Kidney epithelial cell (primary cell): ENCODE data around the gene SCAF11. TPM values are rescaled to one million over a fixed set of nuclear protein-coding genes. Genes with fewer than 3 reads are reported as not detected.

Experiments used
- DNase-seq: peaks from one replicate; pipeline ENCODE4 v3.0.0-alpha.2; 2010; ENCODE audit warnings: low read depth
- H3K27me3 ChIP-seq: 2 replicates; pipeline ENCODE4 v1.6.0; 2011; ENCODE audit warnings: low read length; ENCODE audit not compliant: control insufficient read depth, insufficient read depth
- H3K36me3 ChIP-seq: 2 replicates; pipeline ENCODE4 v1.5.1; 2011; ENCODE audit warnings: low read length; ENCODE audit not compliant: control insufficient read depth, insufficient read depth
- H3K4me3 ChIP-seq: 2 replicates; pipeline ENCODE4 v1.5.1; 2011; ENCODE audit warnings: low read depth, mild to moderate bottlenecking, control low read depth, low read length
- total RNA-seq: library from RNA; depleted of rRNA; stranded (reverse); fragments of >200 nt; gene quantifications from 2 replicates; pipeline ENCODE4 v1.2.3, GENCODE V29; 2015
- TF ChIP-seq, protein P1 (sequence below): IDR thresholded peaks from 2 replicates; pipeline ENCODE4 v1.5.1; 2011; ENCODE audit warnings: mild to moderate bottlenecking, moderate library complexity, low read length, control low read depth, inconsistent platforms; ENCODE audit not compliant: insufficient read depth, poor library complexity, severe bottlenecking

SCAF11 gene
- total RNA-seq, 1 donor from 2014 or later = 108 TPM

DNA sequence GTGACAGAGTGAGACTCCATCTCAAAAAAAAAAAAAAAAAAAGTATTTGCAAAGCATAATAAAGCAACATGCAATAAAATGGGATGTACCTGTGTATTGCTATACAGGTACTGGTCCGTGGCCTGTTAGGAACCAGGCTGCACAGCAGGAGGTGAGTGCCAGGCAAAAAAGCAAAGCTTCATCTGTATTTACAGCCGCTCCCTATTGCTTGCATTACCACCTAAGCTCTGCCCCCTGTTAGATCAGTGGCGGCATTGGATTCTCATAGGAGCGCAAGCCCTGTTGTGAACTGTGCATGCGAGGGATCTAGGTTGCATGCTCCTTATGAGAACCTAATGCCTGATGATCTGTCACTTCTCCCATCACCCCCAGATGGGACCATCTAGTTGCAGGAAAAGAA is 113.3 kb downstream of the SCAF11 start:
- H3K4me3 ChIP-seq = no peak overlapping the region
- no peak for DNase-seq
- H3K36me3 ChIP-seq = no peaks in the 10 kb centered on the region
- H3K27me3 ChIP-seq = no peaks in the 10 kb centered on the region
- TF ChIP-seq, protein P1, sequence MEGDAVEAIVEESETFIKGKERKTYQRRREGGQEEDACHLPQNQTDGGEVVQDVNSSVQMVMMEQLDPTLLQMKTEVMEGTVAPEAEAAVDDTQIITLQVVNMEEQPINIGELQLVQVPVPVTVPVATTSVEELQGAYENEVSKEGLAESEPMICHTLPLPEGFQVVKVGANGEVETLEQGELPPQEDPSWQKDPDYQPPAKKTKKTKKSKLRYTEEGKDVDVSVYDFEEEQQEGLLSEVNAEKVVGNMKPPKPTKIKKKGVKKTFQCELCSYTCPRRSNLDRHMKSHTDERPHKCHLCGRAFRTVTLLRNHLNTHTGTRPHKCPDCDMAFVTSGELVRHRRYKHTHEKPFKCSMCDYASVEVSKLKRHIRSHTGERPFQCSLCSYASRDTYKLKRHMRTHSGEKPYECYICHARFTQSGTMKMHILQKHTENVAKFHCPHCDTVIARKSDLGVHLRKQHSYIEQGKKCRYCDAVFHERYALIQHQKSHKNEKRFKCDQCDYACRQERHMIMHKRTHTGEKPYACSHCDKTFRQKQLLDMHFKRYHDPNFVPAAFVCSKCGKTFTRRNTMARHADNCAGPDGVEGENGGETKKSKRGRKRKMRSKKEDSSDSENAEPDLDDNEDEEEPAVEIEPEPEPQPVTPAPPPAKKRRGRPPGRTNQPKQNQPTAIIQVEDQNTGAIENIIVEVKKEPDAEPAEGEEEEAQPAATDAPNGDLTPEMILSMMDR = no peak

DNA sequence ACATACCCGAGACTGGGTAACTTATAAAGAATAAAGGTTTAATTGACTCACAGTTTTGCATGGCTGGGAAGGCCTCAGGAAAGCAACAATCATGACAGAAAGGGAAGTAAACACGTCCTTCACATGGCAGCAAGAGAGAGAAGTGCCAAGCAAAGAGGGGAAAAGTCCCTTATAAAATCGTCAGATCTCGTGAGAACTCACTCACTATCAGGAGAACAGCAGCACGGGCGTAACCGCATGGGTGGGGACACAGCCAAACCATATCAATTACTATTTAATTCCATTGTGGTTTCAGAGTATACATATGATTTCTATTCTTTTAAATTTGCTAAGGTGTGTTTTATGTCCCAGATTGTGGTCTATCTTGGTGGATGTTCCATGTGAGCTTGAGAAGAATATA is 117.9 kb downstream of the SCAF11 start:
- TF ChIP-seq, protein P1 = no peak
- H3K27me3 ChIP-seq = no peaks in the 10 kb centered on the region
- H3K36me3 ChIP-seq = no peaks in the 10 kb centered on the region
- H3K4me3 ChIP-seq = no peak overlapping the region
- no peak for DNase-seq
